ENCODE data around the gene DPY19L3.
"Not testable (repeated sequence)": the region's sequence is repeated elsewhere in the genome, so short reads cannot be mapped to it uniquely, and the experiment has no call there.

Gene DPY19L3, protein sequence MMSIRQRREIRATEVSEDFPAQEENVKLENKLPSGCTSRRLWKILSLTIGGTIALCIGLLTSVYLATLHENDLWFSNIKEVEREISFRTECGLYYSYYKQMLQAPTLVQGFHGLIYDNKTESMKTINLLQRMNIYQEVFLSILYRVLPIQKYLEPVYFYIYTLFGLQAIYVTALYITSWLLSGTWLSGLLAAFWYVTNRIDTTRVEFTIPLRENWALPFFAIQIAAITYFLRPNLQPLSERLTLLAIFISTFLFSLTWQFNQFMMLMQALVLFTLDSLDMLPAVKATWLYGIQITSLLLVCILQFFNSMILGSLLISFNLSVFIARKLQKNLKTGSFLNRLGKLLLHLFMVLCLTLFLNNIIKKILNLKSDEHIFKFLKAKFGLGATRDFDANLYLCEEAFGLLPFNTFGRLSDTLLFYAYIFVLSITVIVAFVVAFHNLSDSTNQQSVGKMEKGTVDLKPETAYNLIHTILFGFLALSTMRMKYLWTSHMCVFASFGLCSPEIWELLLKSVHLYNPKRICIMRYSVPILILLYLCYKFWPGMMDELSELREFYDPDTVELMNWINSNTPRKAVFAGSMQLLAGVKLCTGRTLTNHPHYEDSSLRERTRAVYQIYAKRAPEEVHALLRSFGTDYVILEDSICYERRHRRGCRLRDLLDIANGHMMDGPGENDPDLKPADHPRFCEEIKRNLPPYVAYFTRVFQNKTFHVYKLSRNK

DNA sequence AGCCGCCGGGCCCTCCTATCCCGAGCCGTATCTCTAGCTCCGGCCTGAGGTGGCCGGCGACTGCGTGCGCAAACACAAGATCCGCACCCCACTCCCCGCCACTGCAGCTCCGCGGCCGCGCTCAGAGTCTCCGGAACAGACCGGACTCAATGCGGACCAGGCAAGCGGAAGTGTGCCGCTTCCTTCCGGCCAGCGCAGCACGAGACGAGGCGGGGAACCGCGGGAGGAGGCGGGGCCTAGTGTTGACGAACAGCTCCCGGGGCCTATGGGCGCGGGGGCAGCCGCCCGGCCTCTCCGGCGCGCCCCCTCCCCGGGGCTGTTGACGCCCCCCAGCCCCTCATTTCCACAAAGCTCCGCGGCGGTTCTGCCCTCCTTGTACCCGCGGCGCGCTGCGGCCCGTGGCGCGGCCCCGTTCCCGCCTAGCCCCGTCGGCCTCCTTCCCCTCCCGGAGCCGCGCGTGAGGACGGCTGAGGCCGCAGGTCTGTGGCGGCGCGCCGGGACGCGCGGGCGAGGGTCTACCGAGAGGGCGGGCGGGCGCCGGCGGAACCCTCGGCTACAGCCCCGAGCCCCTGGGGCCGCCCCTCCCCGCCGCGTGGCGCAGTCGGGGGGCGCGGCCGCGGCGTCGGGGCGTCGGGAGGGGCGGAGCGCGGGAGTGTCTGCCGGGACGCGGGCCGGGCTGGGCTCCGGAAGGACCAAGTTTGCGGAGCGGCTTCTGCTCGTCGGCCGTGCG, at the start of gene DPY19L3:
Gene DPY19L3 (plus strand): TSS at position 340 of the 730 bp plus-strand sequence. CDS start 2,484 bp downstream, outside the sequence.
- DNase-seq (ENCODE audit: low spot score), result peak; percentile 88

DNA sequence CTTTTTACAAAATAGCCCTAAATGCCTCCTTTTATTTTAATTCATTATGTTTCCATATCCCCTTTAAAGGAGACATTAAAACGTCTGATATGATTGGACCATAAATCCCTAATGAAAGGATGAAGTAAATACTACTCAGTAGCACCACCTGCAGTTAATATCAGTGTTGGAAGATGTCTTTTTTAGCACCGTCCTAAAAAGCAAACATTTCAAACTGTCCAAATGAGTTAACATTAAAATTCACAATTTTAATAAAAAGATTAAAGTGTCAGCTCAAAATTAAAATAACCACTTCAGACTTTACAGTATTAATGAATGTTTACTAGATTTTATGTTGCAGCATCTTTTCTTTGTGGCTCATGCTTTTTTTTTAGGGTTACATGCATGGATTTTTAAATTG, 47.9 kb upstream of the DPY19L3 start:
- no peak for DNase-seq (ENCODE audit: low spot score)

DNA sequence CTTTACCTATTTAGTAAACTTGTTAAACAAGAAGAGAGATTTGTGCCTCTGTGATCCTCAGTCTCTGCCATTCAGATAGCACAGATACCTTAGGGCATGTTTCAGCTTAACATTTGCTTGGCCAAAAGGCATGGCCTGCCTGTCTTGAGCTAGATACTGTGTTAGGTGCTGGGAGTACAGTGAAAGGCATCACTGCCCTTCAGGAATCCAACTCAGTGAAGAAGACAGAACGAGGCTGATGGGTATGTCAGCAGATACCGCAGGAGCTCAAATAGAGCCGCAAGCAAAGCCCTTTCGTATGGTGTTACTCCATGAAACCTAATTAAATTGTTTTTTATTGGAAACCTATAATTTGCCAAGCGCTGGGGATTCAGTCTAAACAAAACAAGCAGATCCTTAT, 47.2 kb upstream of the DPY19L3 start:
- no peak for DNase-seq (ENCODE audit: low spot score)

DNA sequence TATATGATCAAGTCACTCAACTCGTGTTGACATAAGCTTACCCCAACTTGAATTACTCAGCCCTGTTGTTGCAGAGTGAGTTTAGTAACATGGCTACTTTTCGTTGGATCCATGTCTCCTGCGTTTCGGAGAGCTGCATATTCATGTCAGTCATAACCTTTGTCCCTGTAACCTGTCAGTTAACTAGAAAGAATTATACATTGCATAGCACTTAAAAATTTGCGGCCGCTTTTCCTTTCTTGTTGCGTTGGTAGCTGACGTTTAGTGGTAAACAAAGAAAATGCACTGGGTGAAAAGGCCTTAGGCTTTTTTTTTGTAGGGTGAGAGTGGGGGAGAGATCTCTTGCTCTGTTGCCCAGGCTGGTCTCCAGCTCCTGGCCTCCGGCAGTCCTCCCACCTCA, 46.0 kb upstream of the DPY19L3 start:
- DNase-seq (ENCODE audit: low spot score), result no peak

DNA sequence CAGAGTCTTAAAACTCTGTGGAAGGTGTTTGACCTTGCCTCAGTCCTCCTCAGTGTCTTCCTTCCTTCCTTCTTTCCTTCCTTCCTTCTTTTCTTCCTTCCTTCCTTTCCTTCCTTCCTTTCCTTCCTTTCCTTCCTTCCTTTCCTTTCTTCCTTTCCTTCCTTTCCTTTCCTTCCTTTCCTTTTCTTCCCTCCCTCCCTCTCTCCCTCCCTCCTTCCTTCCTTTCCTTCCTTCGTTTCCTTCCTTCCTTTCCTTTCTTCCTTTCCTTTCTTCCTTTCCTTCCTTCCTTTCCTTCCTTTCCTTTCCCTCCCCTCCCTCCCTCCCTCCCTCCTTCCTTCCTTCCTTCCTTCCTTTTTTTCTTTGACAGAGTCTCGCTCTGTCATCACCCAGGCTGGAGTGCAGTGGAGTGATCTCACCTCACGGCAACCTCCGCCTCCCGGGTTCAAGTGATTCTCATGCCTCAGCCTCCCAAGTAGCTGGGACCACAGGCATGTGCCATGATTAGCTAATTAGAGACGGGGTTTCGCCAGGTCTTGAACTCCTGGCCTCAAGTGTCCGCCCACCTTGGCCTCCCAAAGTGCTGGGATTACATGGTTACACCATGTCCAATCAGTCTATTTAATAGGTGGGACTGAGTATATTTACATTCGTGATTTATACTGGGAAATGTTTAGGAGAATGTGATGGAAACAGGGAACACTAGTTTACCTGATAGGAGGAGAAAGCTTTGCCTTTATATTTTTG, 43.8 kb upstream of the DPY19L3 start:
- DNase-seq (ENCODE audit: low spot score), result no peak

DNA sequence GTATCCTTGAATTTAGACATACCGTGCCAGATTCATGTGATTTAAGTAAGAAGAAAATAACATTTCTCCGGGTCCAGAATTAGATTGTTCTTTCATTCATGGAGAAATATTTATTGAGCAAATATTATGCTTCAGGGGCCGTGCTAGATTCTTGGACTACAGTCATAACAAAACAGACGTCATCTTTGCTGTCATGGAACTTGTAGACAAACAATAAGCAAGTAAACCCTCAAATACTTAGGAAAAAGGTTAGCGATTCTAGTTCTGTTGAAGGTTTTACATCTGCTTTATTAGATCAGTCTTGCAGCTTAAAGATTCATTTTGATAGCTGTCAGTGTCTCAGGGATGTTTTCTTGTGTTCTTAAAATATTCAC, 43.3 kb upstream of the DPY19L3 start:
- no peak for DNase-seq (ENCODE audit: low spot score)

DNA sequence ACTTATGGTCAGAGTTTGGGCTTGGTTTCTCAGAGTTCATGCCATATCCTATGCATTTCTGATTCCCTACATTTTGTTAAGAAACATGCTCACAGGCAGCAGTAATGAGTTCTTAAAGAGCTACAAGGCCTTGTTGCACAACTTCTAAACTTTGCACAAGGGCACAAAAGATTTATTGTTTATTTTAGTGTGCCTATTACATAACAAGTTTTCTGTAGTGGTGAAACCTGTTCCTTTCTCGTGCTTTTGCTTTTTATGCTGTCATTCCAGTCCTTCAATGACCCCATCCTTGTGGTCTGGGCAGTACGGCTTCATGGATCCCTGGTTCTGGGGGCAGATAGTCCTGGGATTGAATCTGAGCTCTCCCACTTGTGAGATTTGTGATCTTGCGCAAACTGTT, 42.4 kb upstream of the DPY19L3 start:
- no peak for DNase-seq (ENCODE audit: low spot score)

DNA sequence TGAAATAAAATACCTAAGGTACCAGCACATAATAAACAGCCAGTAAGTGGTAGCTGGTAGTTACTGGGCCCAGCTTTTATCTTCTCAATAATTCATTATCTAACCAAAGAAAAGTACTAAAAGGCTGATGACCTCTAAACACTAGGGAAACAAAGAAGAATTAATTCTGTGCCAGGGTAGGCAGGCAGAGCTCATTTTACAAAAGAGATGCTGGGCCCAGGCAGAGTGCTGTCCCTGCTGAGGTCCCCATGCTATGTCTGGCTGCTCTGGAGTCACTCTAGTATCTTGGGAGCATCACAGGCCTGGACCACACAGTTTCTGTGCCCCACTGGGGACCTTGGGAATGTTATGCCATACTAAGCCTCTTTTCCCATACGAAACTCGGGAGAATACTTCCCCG, 41.9 kb upstream of the DPY19L3 start:
- no peak for DNase-seq (ENCODE audit: low spot score)

DNA sequence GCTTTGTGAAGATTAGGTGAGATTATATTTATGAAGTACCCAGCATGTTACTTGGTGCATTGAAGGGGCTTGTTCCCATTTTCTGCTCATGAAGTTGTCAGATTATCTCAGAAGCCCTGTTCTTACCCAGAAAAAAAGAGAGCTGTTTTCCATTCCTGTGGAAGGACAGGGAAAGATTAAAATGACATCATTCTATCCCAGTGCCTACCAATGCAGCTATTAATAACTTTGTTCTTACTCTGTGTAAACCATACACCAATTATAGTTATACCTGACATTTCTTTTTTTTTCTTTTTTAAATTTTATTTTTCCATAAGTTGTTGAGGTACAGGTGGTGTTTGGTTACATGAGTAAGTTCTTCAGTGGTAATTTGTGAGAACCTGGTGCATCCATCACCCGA, 41.5 kb upstream of the DPY19L3 start:
- no peak for DNase-seq (ENCODE audit: low spot score)

DNA sequence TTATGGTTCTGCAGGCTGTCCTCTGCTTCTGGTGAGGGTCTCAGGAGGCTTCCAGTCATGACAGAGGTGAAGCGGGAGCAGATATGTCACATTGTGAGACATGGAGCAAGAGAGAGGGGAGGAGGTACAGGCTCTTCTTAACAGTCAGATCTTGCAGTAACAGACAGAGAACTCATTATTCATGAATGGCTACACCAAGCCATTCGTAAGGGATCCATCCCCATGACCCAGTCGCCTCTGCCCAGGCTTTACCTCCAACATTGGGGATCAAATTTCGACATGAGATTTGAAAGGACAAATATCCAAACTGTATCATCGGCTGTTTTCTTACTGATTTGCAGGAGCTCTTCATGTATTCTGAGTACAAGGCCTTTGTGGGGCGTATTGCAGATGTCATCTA, 38.5 kb upstream of the DPY19L3 start:
- DNase-seq (ENCODE audit: low spot score), result no peak

DNA sequence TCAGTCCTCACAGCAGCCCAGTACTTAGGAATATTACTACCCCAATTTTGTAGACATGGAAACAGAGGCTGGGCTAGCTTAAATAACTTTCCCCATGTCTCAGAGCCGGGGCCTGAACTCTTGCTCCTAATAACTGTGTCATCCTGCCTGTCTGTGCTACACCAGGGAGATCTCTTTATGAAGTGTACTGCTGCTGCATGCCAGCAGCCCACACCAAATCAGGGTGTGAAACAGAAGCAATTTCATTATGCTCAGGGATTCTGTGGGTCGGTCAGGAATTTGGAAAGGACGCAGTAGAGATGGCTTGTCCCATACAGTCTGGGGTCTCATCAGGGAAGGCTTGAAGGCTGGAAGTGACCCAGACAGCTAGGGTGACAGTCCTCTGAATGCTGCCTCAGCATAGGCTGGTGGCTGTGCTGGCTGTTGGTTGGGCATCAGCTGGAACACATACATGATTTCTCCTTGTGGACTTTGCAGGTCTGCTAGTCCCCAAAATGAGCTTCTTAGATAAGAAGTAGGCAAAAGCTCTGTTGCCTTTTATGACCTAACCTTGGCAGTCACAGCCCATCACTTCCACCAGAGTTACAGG, 37.5 kb upstream of the DPY19L3 start:
- DNase-seq (ENCODE audit: low spot score), result no peak

DNA sequence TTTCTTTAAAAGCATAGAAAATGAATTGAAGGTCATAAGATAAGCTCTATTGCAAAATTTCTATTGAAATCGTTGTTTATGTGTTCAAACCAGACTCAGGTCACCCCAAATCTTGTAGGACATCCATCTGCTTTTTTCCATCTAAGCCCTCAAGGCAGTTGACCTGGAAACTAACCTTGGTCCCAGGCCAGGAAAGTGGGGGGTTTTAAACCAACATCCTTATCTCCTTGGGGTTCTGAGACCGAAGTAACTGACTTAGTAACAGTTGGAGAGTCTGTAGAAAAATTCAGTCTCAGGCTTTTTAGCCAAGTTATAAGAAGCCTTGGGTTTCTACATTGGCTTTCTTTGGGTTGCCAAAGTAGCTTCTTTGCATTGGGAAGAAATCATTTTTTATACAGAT, 36.8 kb upstream of the DPY19L3 start:
- DNase-seq (ENCODE audit: low spot score), result no peak

DNA sequence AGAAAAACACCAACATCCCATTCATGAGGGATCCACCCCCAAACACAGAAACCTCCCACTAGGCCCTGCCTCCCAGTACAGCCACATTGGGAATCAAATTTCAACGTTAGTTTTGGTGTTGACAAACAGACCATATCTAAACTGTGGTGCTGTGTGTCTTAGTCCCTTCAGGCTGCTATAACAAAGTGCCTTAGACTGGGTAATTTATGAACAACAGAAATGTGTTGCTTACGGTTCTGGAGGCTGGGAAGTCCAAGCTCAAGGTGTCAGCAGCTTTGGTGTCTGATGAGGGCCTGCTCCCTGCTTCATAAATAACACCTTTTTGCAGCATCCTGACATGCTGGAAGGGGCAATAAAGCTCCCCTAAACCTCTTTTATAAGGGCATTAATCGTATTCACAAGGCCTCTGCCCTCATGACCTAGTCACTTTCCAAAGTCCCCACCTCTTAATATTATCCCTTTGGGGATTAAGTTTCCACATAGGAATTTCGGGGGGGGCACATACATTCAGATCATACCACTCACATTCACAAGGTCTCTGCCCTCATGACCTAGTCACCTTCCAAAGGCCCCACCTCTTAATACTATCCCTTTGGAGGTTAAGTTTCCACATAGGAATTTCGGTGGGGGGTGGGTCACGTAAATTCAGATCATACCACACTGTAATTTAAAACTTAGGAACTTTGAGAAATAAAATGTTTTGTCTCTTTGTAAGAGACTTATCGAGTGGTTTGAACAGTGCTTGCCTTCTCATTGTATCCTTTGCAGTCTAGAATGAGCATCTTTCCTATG, 32.6 kb upstream of the DPY19L3 start:
- no peak for DNase-seq (ENCODE audit: low spot score)

DNA sequence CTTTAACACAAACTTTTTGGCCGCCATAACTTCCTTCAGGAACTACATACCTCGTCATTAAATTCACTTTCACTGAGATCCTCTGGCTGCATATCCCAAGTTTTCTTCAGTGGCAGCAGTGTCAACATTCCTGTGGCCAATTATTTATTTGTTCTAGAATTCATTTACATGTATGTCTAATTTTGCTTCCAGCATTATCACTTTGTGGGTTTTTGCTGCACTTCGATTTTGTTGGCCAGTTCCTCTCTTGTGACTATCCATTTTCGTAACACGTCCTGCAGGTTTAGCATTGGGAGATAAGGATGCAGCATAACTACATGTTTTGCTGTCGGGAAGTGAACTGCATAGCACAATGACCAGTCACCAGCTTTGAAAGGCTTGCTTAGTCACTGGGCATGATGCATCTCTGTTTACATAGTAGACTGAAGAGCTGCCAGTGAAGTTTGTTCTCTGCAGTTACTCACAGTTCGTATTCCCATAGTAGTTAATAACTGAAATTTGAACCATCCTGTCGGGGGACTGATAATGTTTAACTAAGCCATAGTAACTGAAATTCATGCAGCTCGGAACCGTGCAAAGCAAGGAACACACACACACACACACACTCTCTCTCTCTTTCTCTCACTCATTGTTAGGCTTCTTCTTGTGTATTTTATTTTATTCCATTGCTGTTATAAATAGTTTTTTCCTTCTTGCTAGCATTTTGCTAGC, 31.8 kb upstream of the DPY19L3 start:
- DNase-seq (ENCODE audit: low spot score), result peak; percentile 50

DNA sequence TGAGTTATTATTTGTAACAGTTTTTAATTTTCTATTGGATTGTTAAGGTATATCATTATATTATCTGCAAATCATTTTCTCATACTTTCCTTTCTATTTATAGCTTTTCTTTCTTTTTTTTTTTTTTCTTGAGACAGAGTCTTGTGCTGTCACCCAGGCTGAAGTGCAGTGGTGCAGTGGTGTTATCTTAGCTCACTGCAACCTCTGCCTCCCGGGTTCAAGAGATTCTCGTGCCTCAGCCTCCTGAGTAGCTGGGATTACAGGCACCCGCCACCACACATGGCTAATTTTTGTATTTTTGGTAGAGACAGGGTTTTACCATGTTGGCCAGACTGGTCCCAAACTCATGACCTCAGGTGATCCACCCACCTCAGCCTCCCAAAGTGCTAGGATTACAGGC, 31.2 kb upstream of the DPY19L3 start:
- DNase-seq (ENCODE audit: low spot score), result not testable (repeated sequence)

DNA sequence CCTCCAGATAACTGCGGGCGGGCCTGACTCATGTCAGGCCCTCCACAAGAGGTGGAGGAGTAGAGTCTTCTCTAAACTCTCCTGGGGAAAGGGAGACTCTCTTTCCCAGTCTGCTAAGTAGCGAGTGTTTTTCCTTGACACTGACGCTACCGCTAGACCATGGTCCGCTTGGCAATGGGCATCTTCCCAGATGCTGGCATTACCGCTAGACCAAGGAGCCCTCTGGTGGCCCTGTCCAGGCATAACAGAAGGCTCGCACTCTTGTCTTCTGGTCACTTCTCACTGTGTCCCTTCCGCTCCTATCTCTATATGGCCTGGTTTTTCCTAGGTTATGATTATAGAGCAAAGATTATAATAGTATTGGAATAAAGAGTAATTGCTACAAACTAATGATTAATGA, 28.5 kb upstream of the DPY19L3 start:
- not testable (repeated sequence) for DNase-seq (ENCODE audit: low spot score)

DNA sequence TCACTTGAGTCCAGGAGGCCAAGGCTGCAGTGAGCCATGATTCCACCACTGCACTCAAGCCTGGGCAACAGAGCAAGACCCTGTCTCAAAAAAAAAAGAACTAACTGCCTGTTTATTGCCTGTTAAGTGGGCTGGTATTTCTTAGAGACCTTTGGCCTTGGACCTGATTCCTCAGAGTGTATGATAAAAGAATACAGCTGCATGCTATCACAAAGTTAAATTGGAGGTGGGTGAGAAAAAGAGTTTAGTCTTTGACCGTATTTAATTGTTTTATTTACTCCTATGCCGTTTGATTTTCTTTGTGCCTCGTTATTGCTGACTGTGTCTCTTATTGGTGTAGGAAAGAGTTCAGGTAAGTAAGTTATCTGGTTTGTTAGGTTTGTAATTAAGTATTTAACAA, 25.3 kb upstream of the DPY19L3 start:
- no peak for DNase-seq (ENCODE audit: low spot score)

DNA sequence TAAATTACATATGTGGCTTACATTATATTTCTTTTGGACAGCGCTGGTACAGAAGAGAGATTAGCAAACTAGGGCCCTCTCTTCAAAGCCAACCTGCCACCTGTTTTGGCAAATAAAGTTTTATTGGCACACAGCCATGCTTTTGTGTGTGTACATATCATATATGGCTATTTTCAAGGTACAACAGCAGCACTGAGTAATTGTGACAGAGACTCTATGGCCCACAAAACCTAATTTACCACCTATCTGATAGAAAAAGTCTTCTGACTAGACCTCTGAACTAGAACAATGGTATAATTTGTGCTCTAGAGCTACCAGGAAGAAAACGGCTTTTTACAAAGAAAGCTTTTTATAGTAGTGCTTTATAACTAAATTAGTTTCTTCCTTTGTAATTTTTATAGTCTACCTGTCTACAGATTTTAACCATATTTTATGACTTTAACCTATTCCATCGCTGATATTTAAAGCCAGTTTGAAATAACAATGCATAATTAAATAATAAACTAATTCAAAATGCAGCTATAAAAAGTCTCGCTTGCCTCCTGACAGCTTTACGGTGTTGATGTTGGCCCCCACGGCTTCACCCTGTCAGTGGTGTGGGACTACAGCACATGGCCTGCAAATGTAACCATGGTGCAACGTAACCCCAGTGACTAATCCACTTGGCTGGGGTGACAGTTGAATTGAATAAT, 17.7 kb upstream of the DPY19L3 start:
- no peak for DNase-seq (ENCODE audit: low spot score)

DNA sequence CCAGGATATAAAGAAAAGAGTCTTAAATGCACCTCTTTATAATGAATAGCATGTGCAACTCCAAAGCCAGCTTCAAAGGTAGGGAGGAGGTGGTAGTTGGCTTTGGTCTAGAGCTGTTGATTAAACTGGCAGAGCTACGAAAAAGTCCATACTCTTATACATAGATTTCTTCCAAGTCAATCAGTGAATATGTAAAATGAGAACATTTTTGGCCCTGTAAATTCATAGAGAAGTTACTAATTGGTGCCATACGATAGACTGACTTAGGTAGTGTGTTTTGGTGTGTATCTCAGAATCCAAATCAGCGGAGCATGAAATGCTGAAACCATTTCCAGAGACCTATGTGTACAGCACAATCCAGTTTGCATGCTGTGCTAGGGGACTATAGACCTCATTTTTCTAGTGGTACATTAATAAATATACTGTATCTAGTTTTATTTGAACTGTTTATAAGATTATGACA, 17.1 kb upstream of the DPY19L3 start:
- DNase-seq (ENCODE audit: low spot score), result no peak

DNA sequence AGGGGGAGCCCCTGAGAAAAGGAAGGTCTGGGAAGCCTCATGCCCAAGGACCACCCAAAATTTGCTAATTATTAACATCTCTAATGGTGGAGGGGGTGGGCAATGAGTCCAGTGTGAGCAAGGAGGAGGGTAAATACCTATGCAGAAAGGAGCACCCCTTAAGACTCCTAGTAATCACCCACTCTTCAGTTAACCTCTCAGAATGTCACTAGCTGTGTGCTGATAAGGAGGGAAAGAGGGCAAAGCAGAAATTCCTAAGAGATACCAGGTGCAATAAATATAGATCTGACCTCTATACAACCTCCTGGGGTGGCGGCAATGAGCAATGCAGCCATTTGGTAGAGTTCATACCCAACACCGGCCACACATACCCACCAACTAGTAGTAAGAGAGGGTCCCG, 12.7 kb upstream of the DPY19L3 start:
- no peak for DNase-seq (ENCODE audit: low spot score)
